Pancreas (tissue), 10 donors: Measurements from ENCODE around the gene GPT2. TPM values are rescaled to one million over a fixed set of nuclear protein-coding genes. Genes with fewer than 3 reads are reported as not detected.
"Not testable (repeated sequence)": the region's sequence is repeated elsewhere in the genome, so short reads cannot be mapped to it uniquely, and the experiment has no call there.

ENCODE experiments used
- ATAC-seq, 4 donors: fragments of 200-7000 bp; cut with Tn5 transposase; one replicate each; pipeline versions ENCODE4 v1.8.0 to v1.9.1; 2020; ENCODE audit warnings: mild to moderate bottlenecking in 4 of 4, moderate library complexity in 4 of 4
- DNase-seq, 6 donors: peaks; one replicate each; pipeline ENCODE4 v3.0.0-alpha.2; 2020
- FAIRE-seq: peaks from 2 replicates; lab custom pipeline; 2012; peaks lifted over from hg19 to GRCh38; lab: Jason Lieb, UNC
- H3K27ac ChIP-seq, 4 donors: fragments of 200-600 bp; sonication (generic); 1 replicate in 3 of 4; 2 replicates in 1 of 4; pipeline versions ENCODE4 v1.5.0 to v1.8.0; 2020
- H3K27me3 ChIP-seq, 4 donors: fragments of 200-600 bp; one replicate each; pipeline ENCODE4 v1.8.0; 2021
- H3K36me3 ChIP-seq, 3 donors: fragments of 200-600 bp; sonication (generic) in 1 of 3; one replicate each; pipeline versions ENCODE4 v1.5.0 to v1.8.0; 2020 to 2021
- H3K4me1 ChIP-seq, 3 donors: fragments of 200-600 bp; one replicate each; pipeline ENCODE4 v1.8.0; 2021
- H3K4me3 ChIP-seq, 4 donors: fragments of 200-600 bp; sonication (generic) in 2 of 4; one replicate each; pipeline versions ENCODE4 v1.5.0 to v1.8.0; 2020 to 2021
- H3K9me3 ChIP-seq, 4 donors: fragments of 200-600 bp; one replicate each; pipeline ENCODE4 v1.8.0; 2021
- WGBS, 2 donors: extraction: QIAGEN DNeasy Blood & Tissue Kit; methylation state at CpG; one replicate each; pipeline ENCODE4 v1.1.7; 2013; 5-methylcytosine and 5-hydroxymethylcytosine counted together
- intact Hi-C, 3 donors: fragments of 100-400 bp; cut with DNase I; formaldehyde crosslinking; loops; one replicate each; pipeline versions ENCODE4 v1.11.1 to v1.14.2; 2022
- polyA plus RNA-seq, 2 donors: library from polyadenylated mRNA; stranded (reverse); fragments of 200-250 nt; gene quantifications; one replicate each; pipeline ENCODE4 v1.2.3, GENCODE V29; 2013
- total RNA-seq, 6 donors: library from RNA; stranded (reverse); fragmentation: NEBNext Ultra II Directional in 4 of 6; extraction: Animal tissue kit (Norgen Biotek cat#: 25700) in 4 of 6; gene quantifications; one replicate each; pipeline versions ENCODE4 v1.2.1 to v1.2.4, GENCODE V29; 2021 to 2023
- TF ChIP-seq, protein P1 (sequence below), 4 donors: fragments of 200-600 bp; sonication (generic) in 3 of 4; IDR thresholded peaks; one replicate each; pipeline versions ENCODE4 v1.5.0 to v1.8.0; 2021; ENCODE audit warnings: antibody characterized with exemption in 4 of 4
- donor health status: healthy with polysubstance abuse.
- donor health status: DM: no; HTN: no; CAD: no; lungs with moderate emphysema.
- donor health status: DM: no; HTN: no; CAD: no.
- donor health status: control.
- donor health status: control.
- donor health status: Bipolar disorder and iron deficiency.
- donor health status: DM: yes; HTN: yes; CAD: no.
- donor health status: DM: no; HTN: no; CAD: no.
- donor health status: DM: no; HTN: no; CAD: no.
- donor health status: DM: yes; HTN: yes; CAD: no.

The GPT2 gene
- total and polyA plus RNA-seq, 8 donors, result 29.7 to 122 (median 77.2) TPM

DNA sequence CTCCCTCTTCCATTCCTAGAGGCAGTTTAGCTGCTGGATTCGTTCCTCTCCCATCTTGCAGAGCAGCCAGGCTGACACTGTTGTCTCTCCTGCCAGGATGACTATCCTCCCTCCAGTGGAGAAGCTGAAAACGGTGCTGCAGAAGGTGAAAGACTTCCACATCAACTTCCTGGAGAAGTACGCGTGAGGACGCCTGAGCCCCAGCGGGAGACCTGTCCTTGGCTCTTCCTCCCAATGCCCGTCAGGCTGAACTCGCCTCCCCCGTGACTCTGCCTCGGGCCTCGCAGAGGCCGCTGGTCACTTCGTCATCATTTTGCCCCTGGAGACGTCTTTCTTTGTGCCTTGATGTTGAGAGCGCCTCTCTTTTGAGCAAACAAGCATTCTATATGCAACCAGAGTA is 44.6 kb downstream of the GPT2 start:
- WGBS, 2 donors, result 82 to 86% methylated on average over 15 of the region's 15 CpGs
- FAIRE-seq, result no peak
- no peak overlapping the region for H3K27ac ChIP-seq
- no peaks in the 10 kb centered on the region for H3K9me3 ChIP-seq
- H3K4me1 ChIP-seq, result no peaks in the 10 kb centered on the region
- no peaks in the 10 kb centered on the region for H3K27me3 ChIP-seq
- no peak overlapping the region for H3K4me3 ChIP-seq
- intact Hi-C loops, result no loop called here
- no peak for ATAC-seq
- no peak for DNase-seq
- TF ChIP-seq, protein P1, sequence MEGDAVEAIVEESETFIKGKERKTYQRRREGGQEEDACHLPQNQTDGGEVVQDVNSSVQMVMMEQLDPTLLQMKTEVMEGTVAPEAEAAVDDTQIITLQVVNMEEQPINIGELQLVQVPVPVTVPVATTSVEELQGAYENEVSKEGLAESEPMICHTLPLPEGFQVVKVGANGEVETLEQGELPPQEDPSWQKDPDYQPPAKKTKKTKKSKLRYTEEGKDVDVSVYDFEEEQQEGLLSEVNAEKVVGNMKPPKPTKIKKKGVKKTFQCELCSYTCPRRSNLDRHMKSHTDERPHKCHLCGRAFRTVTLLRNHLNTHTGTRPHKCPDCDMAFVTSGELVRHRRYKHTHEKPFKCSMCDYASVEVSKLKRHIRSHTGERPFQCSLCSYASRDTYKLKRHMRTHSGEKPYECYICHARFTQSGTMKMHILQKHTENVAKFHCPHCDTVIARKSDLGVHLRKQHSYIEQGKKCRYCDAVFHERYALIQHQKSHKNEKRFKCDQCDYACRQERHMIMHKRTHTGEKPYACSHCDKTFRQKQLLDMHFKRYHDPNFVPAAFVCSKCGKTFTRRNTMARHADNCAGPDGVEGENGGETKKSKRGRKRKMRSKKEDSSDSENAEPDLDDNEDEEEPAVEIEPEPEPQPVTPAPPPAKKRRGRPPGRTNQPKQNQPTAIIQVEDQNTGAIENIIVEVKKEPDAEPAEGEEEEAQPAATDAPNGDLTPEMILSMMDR (IDR thresholded peaks at IDR 0.05), result no peak
- H3K36me3 ChIP-seq, result peaks cover 0 to 62% (median 37%) of the 10 kb centered on the region in 3 donors

- no peaks in the 10 kb centered on the region for H3K4me1 ChIP-seq
- intact Hi-C loops, result no loop called here
- no peak overlapping the region for H3K27ac ChIP-seq
- FAIRE-seq (no peak), ATAC-seq (peak; percentile 39 to 96 (median 83)), DNase-seq (peak; percentile 47 to 88 (median 74))
- H3K9me3 ChIP-seq, result no peaks in the 10 kb centered on the region
- no peaks in the 10 kb centered on the region for H3K27me3 ChIP-seq
- peaks cover 0 to 54% (median 30%) of the 10 kb centered on the region in 3 donors for H3K36me3 ChIP-seq
- 63 to 64% methylated on average over 43 of the region's 43 CpGs for WGBS, 2 donors
- TF ChIP-seq, protein P1 (IDR thresholded peaks at IDR 0.05), result peak; percentile 79 to 91 (median 83)
- no peak overlapping the region for H3K4me3 ChIP-seq
These were observed 45.5 kb downstream of the GPT2 start for GRCh38 chr16:46929378-46930332.

DNA sequence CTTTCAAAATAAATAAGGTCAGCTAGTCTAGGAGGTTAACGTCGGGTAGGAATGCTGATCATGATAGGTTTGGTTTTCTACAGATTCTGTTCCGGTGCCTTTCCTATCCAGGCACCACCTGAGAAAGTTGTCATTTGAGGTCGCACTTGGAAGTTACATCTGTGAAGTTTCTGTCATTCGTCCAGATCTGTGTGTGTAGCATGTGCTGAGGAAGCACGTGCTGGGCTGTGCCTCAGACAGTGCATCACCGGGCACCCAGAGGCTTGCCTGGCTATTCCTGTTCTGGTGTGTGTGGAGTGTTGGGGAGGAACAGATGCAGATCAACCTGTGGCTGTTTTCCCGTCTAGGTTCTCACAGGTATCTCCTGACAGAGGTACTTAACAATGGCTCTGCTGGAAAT is 46.7 kb downstream of the GPT2 start:
- no peak for ATAC-seq
- peaks cover 0 to 44% (median 30%) of the 10 kb centered on the region in 3 donors for H3K36me3 ChIP-seq
- H3K4me3 ChIP-seq, result no peak overlapping the region

GRCh38 chr16:46932802-46933201 is 48.6 kb downstream of the GPT2 start:
- Histone ChIP-seq H3K27me3 (no peaks in the 10 kb centered on the region), H3K27ac (no peak overlapping the region), H3K9me3 (no peaks in the 10 kb centered on the region), H3K36me3 (peaks cover 0 to 25% (median 17%) of the 10 kb centered on the region in 3 donors), H3K4me1 (no peaks in the 10 kb centered on the region), H3K4me3 (no peak overlapping the region)
- DNase-seq, result peak in 1 of 6 donors; percentile 29
- FAIRE-seq, result no peak
- TF ChIP-seq, protein P1 (IDR thresholded peaks at IDR 0.05), result no peak
- intact Hi-C loops, result no loop called here
- ATAC-seq, result peak in 2 of 4 donors; percentile 36 to 56
- 52% methylated on average over 7 of the region's 7 CpGs for WGBS, 2 donors

More for the DNA sequence above, 46.7 kb downstream of the GPT2 start:
- intact Hi-C loops, result no loop called here
- TF ChIP-seq, protein P1 (IDR thresholded peaks at IDR 0.05), result no peak
- Histone ChIP-seq H3K27me3 (no peaks in the 10 kb centered on the region), H3K27ac (no peak overlapping the region), H3K9me3 (no peaks in the 10 kb centered on the region), H3K4me1 (no peaks in the 10 kb centered on the region)
- WGBS, 2 donors, result 78 to 80% methylated on average over 8 of the region's 8 CpGs
- DNase-seq (no peak), FAIRE-seq (no peak)

DNA sequence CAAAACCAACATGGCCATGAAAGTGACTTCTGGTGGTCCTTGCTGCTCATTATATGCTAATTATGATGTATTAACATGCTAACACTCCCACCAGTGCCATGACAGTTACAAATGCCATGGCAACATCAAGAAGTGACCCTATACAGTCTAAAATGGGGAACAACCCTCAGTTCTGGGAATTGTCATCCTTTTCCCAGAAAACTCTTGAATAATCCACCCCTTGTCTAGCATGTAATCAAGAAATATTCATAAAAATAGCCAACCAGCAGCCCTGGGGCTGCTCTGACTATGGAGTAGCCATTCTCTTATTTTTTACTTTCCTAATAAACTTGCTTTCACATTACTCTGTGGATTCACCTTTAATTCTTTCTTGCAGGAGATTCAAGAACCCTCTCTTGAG is 53.4 kb downstream of the GPT2 start:
- intact Hi-C loops, result no loop called here
- no peak for ATAC-seq
- TF ChIP-seq, protein P1 (IDR thresholded peaks at IDR 0.05), result no peak
- Histone ChIP-seq H3K36me3 (no peaks in the 10 kb centered on the region), H3K27me3 (no peaks in the 10 kb centered on the region), H3K4me3 (no peak overlapping the region), H3K9me3 (no peaks in the 10 kb centered on the region), H3K4me1 (no peaks in the 10 kb centered on the region), H3K27ac (no peak overlapping the region)
- FAIRE-seq, result no peak
- DNase-seq, result no peak

DNA sequence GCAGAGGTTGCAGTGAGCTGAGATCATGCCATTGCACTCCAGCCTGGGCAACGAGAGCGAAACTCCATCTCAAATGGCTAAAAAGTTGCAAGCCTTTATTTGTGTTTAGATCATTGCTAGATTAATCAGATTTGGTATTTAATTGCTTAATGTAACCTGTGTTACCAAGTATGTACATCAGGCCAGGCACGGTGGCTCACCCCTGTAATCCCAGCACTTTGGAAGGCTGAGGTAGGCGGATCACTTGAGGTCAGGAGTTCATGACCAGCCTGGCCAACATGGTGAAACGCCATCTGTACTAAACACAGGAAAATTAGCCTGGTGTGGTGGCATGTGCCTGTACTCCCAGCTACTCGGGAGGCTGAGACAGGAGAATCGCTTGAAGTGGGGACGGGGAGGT is 60.6 kb downstream of the GPT2 start:
- intact Hi-C loops, result loop anchor here in 1 of 3 donors (10.0 kb wide), 1 partner anchor 1220 kb away; no protein-coding TSS in a partner anchor
- not testable (repeated sequence) for H3K4me3 ChIP-seq, H3K9me3 ChIP-seq, ATAC-seq, DNase-seq, H3K4me1 ChIP-seq, H3K27ac ChIP-seq, H3K27me3 ChIP-seq, FAIRE-seq, H3K36me3 ChIP-seq
- 90 to 92% methylated on average over 8 of the region's 8 CpGs for WGBS, 2 donors
